Neural cell (in vitro differentiated cells): Measurements from ENCODE around the gene PRR18. TPM values are rescaled to one million over a fixed set of nuclear protein-coding genes. Genes with fewer than 3 reads are reported as not detected.

Source experiments
- H2AFZ ChIP-seq: fragments of 200-600, 300-800 bp; sonication (generic), shearing (Covaris generic); 2 replicates; pipeline ENCODE4 v1.6.0; 2014; ENCODE audit warnings: low read depth, mild to moderate bottlenecking, antibody characterized with exemption, low read length, moderate library complexity
- H3F3A ChIP-seq: fragments of 200-600 bp; shearing (Covaris generic); 2 replicates; pipeline ENCODE4 v1.6.1; 2016; ENCODE audit warnings: mild to moderate bottlenecking, moderate library complexity, mixed read lengths, antibody characterized with exemption, low read length; ENCODE audit not compliant: insufficient read depth, poor library complexity, severe bottlenecking
- H3K27ac ChIP-seq: fragments of 200-600, 300-800 bp; sonication (generic), shearing (Covaris generic); 2 replicates; pipeline ENCODE4 v1.5.1; 2014; ENCODE audit warnings: mild to moderate bottlenecking, low read length, moderate library complexity
- H3K27me3 ChIP-seq: fragments of 300-800, 200-600 bp; sonication (generic), shearing (Covaris generic); 2 replicates; pipeline ENCODE4 v1.6.0; 2014; ENCODE audit warnings: mild to moderate bottlenecking, low read depth, low read length, moderate library complexity; ENCODE audit not compliant: insufficient read depth
- H3K36me3 ChIP-seq: fragments of 300-800, 200-600 bp; sonication (generic), shearing (Covaris generic); 2 replicates; pipeline ENCODE4 v1.5.1; 2014; ENCODE audit warnings: mild to moderate bottlenecking, antibody characterized with exemption, low read length, moderate library complexity; ENCODE audit not compliant: insufficient read depth
- H3K4me2 ChIP-seq: fragments of 300-800, 200-600 bp; sonication (generic), shearing (Covaris generic); 2 replicates; pipeline ENCODE4 v1.6.0; 2014; ENCODE audit warnings: mild to moderate bottlenecking, low read length
- H3K4me3 ChIP-seq: fragments of 300-800, 200-600 bp; sonication (generic), shearing (Covaris generic); 2 replicates; pipeline ENCODE4 v1.5.1; 2014; ENCODE audit warnings: mild to moderate bottlenecking, low read length, moderate library complexity
- H3K79me2 ChIP-seq: fragments of 200-600 bp; shearing (Covaris generic); replicated peaks from 2 replicates; pipeline ENCODE4 v1.6.0; 2014; ENCODE audit warnings: mild to moderate bottlenecking, low read length, moderate library complexity; ENCODE audit not compliant: insufficient read depth
- H3K9ac ChIP-seq: fragments of 300-800, 200-600 bp; sonication (generic), shearing (Covaris generic); 2 replicates; pipeline ENCODE4 v1.6.1; 2016; ENCODE audit warnings: mild to moderate bottlenecking, low read length, mixed read lengths
- H3K9me2 ChIP-seq: fragments of 200-600 bp; shearing (Covaris generic); 2 replicates; pipeline ENCODE4 v1.6.1; 2016; ENCODE audit warnings: mild to moderate bottlenecking, low read length, mixed read lengths; ENCODE audit not compliant: insufficient read depth
- H3K9me3 ChIP-seq: fragments of 200-600, 300-800 bp; sonication (generic), shearing (Covaris generic); 2 replicates; pipeline ENCODE4 v1.6.1; 2016; ENCODE audit warnings: mild to moderate bottlenecking, mixed run types, low read length, moderate library complexity, mixed read lengths
- H4K20me1 ChIP-seq: fragments of 200-600 bp; shearing (Covaris generic); 2 replicates; pipeline ENCODE4 v1.6.1; 2016; ENCODE audit warnings: mild to moderate bottlenecking, mixed run types; ENCODE audit not compliant: insufficient read depth
- CTCF ChIP-seq: fragments of 450-650 bp; IDR thresholded peaks from 2 replicates; pipeline ENCODE4 v1.5.1; 2014; ENCODE audit warnings: antibody characterized with exemption, mild to moderate bottlenecking, moderate library complexity; ENCODE audit not compliant: poor library complexity, severe bottlenecking
- EP300 ChIP-seq: fragments of 450-650 bp; conservative IDR thresholded peaks from 2 replicates; pipeline ENCODE4 v1.6.1; 2014; ENCODE audit warnings: antibody characterized with exemption, mild to moderate bottlenecking, moderate library complexity; ENCODE audit not compliant: poor library complexity, severe bottlenecking
- EZH2 ChIP-seq: fragments of 200-600, 300-800 bp; shearing (Covaris generic), sonication (generic); IDR thresholded peaks from 2 replicates; pipeline ENCODE4 v1.6.1; 2014; ENCODE audit warnings: antibody characterized with exemption, low read length, borderline replicate concordance, mild to moderate bottlenecking; ENCODE audit not compliant: insufficient read depth, poor library complexity, severe bottlenecking
- MXI1 ChIP-seq: fragments of 450-650 bp; conservative IDR thresholded peaks from 2 replicates; pipeline ENCODE4 v1.6.1; 2014; ENCODE audit warnings: antibody characterized with exemption, mild to moderate bottlenecking; ENCODE audit not compliant: poor library complexity, severe bottlenecking
- POLR2AphosphoS5 ChIP-seq: IDR thresholded peaks from 2 replicates; pipeline ENCODE4 v1.6.1; 2012
- RAD21 ChIP-seq: fragments of 450-650 bp; conservative IDR thresholded peaks from 2 replicates; pipeline ENCODE4 v1.6.1; 2014; ENCODE audit warnings: antibody characterized with exemption, mild to moderate bottlenecking, moderate library complexity
- REST ChIP-seq: IDR thresholded peaks from 2 replicates; pipeline ENCODE4 v1.6.1; 2012; ENCODE audit warnings: borderline replicate concordance
- SMC3 ChIP-seq: fragments of 450-650 bp; conservative IDR thresholded peaks from 2 replicates; pipeline ENCODE4 v1.6.1; 2014; ENCODE audit warnings: antibody characterized with exemption, mild to moderate bottlenecking, moderate library complexity; ENCODE audit not compliant: poor library complexity
- TAF1 ChIP-seq: IDR thresholded peaks from 2 replicates; pipeline ENCODE4 v1.6.1; 2012; ENCODE audit warnings: low read depth
- polyA plus RNA-seq: library from polyadenylated mRNA; depleted of rRNA; stranded (reverse); fragments of >200 nt; gene quantifications from 2 replicates; pipeline ENCODE4 v1.2.3, GENCODE V29; 2014

PRR18 gene
- polyA plus RNA-seq, 1 donor from 2014 or later = not detected

GRCh38 chr6:166309977-166310376 is 1.8 kb upstream of the PRR18 start:
- no peak for TF ChIP-seq REST
- no peak for TF ChIP-seq EP300
- TF ChIP-seq EZH2 = no peak
- TF ChIP-seq CTCF = no peak
- TF ChIP-seq TAF1 = no peak
- TF ChIP-seq RAD21 = no peak
- TF ChIP-seq SMC3 = no peak
- TF ChIP-seq MXI1 = no peak
- no peak for TF ChIP-seq POLR2AphosphoS5
- H3K4me3 ChIP-seq = no peak overlapping the region
- H3F3A ChIP-seq = no peaks in the 10 kb centered on the region
- no peaks in the 10 kb centered on the region for H3K9me3 ChIP-seq
- no peaks in the 10 kb centered on the region for H3K79me2 ChIP-seq
- H3K27me3 ChIP-seq = peaks cover 51% of the 10 kb centered on the region
- H4K20me1 ChIP-seq = no peaks in the 10 kb centered on the region
- no peak overlapping the region for H3K9ac ChIP-seq
- H3K4me2 ChIP-seq = no peak overlapping the region
- H3K36me3 ChIP-seq = no peaks in the 10 kb centered on the region
- no peak overlapping the region for H2AFZ ChIP-seq
- no peak overlapping the region for H3K27ac ChIP-seq
- H3K9me2 ChIP-seq = no peaks in the 10 kb centered on the region

- H3K9me2 ChIP-seq = no peaks in the 10 kb centered on the region
- no peaks in the 10 kb centered on the region for H4K20me1 ChIP-seq
- no peaks in the 10 kb centered on the region for H3K79me2 ChIP-seq
- no peak overlapping the region for H2AFZ ChIP-seq
- H3K9me3 ChIP-seq = no peaks in the 10 kb centered on the region
- TF ChIP-seq SMC3 (no peak), RAD21 (no peak), REST (no peak), MXI1 (no peak), EP300 (no peak)
- H3K27ac ChIP-seq = no peak overlapping the region
- peak overlapping the region; percentile 64 for H3K4me3 ChIP-seq
- H3K9ac ChIP-seq = no peak overlapping the region
- H3K27me3 ChIP-seq = peaks cover 51% of the 10 kb centered on the region
- H3F3A ChIP-seq = no peaks in the 10 kb centered on the region
- no peaks in the 10 kb centered on the region for H3K36me3 ChIP-seq
- no peak overlapping the region for H3K4me2 ChIP-seq
These were observed 787 bp upstream of the PRR18 start for GRCh38 chr6:166308769-166309589.
